Hepatic stellate cell (primary cell): ENCODE measurements around the gene PTGES2.
"Not testable (repeated sequence)": the region's sequence is repeated elsewhere in the genome, so short reads cannot be mapped to it uniquely, and the experiment has no call there.

Experiments
- DNase-seq: peaks from one replicate; pipeline ENCODE4 v3.0.0; 2011; ENCODE audit warnings: low spot score

Gene PTGES2

DNA sequence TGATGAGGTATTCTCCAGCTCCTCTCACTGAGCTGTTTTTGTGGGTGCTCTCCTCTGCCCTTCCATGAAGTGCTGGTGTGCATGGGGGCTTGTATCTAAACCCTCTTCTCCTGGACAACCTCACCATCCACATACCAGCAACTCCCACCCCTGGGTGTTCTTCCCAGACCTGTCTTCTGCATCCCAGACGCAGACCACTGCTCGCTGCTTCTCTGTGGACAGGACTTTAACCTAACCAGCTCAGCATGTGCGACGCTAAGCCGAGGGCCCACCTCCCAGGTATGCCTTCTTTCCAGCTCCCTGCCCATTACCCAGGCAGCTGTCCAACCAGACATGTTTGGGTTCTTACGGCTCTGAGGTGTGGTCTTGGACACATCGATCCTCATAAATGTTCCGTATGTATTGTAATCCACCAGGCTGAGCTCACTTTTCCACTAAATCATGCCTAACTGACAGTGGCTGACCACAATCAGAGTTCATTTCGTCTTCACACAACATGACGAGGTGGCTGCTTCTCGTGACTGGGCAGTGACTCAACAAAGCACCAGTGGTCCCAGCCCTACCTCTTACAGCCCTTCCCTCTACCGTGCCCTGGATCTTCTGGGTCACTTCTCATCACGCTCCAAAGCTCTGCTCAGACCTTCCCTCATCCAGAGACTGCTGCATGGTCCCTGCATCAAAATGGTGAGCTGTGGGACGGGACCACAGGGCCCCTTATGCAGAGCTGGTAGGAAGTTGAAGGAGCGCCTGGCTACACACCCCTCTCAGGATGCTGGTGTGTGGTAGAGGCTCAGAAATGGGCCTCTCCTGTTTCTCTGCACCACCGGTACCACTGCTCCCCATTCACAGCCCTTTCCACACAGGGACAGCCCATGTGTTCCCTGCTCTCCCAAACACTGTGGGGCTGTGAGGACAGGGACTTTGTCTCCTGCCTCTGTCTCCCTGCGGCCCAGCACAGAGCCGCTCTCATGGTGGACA lies 9.6 kb upstream of the PTGES2 start:
- DNase-seq, result no peak

DNA sequence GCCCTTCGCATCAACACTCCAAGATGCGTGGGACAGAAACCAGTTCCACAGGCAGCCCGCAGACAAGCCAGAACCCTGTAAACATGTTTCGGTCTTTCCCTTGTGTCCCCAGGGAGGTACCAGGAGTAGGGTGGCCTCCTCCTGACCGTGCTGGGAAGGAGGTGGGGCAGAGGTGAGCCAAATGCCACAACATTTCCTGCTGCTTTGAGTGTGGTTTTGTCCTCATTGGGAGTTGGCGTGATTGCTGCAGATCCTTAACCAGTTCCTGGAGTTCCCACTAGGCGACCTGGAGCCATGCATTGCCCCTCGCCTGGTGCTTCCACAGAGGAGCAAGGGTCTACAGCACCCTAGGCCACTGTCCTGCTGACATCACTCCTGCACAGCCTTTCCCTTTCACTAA lies 8.0 kb upstream of the PTGES2 start:
- DNase-seq, result not testable (repeated sequence)

DNA sequence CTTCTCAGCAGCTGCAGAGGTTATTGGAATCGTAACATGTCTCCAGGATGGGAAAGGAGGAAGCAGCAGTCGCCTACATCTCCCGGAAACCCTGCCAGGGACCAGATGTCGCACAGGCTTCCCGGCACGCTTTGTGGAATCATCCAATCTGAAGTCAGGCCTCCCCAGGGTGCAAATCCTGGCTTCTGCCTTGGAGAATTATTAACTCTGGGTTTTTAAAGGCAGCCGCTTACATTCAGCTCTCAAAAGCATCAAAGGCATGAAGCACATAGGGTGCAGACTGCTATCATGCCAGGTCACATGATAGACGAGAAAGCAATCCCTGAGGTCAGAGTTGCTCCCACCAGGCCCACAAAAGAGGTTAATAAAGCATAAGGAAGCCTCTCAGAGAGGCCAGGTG lies 4.6 kb upstream of the PTGES2 start:
- not testable (repeated sequence) for DNase-seq

DNA sequence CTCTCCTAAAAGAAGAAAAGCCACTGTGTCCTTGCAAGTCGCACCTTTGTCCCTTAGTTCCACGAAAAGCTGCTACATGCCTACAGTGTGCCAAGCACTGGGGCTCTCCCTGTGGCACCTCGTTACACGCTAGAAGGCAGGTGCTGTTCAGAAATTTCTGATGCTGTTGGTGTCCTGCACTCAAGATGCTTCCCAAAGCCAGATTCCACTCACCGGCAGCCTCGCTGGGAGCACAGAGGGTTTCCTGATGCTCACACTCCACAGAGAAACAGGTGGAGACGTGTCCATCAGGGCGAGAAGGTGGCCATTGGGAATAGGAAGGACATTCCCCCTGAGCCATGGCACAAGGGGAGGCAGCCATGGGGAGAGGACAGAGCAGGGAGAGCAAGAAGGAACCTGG lies 3.8 kb upstream of the PTGES2 start:
- not testable (repeated sequence) for DNase-seq

DNA sequence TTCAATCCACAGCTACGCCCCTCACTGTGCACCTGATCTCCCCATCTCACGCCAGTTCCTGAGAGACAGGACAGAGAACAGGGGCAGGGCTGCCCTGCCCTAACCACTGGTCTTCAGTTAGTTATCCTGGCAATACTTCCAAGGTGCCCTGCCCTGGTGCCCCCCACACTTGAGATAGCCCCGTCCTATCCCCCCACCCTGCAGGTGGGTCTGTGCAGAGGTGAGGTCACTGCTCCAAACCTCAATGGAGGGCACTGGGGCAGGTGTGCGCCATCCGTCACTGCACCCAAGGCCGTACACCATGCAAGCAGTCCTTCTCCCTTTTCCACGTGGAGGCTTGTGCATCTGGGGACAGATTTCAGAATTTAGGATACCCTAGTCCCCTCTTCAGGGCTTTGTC lies 3.1 kb upstream of the PTGES2 start:
- not testable (repeated sequence) for DNase-seq

DNA sequence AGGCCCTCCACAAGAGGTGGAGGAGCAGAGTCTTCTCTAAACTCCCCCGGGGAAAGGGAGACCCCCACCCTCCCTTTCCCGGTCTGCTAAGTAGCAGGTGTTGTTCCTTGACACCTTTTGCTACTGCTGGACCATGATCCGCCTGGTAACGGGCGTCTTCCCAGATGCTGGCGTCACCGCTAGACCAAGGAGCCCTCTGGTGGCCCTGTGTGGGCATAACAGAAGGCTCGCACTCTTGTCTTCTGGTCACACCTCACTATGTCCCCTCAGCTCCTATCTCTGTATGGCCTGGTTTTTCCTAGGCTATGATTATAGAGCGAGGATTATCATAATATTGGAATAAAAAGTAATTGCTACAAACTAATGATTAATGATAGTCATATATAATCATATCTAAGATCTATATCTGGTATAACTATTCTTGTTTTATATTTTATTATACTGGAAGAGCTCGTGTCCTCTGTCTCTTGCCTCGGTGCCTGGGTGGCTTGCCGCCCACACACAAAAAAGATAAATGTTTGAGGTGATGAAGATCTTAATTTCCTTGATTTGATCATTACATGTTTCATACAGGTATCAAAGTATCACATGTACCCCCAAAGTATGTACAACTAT lies 2.6 kb upstream of the PTGES2 start:
- not testable (repeated sequence) for DNase-seq

DNA sequence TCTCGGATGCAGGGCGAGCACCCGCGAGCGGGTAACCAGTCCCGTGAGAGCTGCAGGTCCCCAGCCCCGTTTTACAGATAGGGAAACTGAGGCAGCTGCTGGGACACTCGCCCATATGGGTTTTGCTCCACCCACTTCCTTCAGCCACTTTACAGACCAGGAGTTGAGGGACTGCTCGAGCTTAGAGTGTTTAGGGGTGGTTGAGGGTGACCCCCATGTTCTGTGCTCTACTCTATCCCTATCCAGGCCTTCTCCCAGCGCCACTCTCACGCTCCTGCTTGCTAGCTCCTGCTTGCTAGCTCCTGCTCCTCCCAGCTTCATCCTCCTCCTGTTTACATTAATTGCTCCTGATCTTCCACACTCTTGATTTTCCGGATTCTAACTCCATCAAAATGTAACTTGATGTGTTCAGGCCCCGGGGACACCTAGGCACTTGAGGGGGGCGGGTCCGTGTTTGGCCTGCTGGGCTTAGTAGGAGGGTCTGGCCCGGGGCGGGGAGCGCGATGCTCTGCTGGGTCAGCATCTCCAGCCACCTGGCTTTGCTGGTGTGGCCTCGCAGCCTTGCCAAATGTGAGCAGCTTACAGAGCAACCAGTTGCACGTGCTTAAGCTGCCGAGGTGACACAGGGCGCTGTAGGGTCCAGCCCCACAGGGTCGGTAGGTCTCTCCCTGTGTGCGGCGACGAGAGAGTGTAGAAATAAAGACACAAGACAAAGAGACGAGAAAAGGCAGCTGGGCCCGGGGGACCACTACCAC lies 1.5 kb upstream of the PTGES2 start:
- no peak for DNase-seq

DNA sequence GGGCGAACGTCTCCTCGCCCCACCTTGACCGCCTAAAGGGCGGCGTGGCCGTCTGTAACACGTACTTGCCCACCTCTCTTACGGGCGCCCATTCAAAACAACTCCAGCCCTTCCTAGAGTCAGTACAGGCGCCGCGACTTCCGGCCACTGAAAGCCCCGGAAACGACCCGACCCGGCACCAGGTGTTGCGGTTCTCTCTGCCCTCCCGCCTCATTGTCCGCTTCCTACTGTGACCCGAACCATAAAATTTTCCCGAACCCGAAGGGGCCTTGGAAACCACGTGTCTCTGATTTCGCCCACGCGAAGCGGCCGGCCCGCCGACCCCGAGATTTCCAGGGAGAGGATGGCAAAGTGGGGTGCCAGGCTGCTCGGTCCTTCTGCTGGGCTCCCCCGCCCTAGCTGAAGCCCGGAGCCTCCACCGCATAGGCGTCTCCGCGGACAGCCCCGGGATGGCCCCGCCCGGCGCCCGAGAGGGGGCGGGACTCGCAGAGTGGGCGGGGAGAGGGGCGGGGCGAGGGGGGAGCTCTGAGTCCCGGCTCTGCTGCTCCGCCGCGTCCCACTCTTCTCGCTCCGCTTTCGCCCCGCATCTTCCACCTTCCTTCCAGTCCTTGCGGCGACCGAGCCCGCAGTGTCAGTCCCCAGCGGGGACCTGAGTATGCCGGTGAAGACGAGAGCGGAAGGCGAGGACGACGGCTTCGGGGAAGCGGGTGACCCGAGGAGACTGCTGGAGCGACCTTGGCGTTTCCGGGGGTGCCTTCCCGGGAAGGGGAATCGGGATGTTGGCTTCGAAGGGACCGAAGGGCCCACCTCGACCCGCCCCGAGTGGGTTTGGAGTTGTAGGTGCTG lies 684 bp upstream of the PTGES2 start:
- DNase-seq, result peak; percentile 83

DNA sequence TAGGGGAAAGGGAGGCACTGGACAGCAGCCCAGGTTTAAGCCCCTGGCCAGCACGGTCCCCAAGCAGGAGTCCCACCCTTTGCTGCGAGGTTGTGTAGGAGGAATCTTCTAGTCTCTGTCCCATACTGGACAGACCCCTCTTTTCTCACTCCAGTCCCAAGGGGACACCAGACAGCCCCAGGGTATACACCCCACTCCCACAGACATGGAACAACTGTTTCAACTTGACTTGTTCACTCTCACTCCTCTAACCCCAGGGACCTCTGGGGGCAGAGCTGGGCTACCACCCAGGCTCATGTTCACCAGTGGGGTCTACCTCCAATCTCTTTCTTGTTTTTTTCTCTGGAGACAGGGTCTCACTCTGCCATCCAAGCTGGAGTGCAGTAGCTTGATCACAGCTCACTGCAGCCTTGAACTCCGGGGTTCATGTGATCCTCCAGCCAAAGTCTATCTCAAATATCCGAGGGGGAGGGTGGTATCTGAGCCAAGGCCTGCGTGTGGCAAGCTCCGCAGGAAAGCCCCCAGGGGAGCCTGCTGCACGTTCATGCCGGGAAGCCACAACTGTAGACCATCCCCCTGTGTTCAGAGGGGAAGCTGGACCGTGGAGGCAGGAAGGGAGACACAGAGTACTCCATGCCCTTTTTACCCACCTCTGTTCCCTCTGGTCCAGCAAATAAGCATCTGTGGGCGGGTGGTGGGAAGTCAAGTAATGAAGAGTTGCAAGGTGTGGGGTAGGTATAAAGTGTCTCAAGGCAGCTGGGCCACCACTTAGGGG lies 1.8 kb downstream of the PTGES2 start:
- DNase-seq, result no peak

DNA sequence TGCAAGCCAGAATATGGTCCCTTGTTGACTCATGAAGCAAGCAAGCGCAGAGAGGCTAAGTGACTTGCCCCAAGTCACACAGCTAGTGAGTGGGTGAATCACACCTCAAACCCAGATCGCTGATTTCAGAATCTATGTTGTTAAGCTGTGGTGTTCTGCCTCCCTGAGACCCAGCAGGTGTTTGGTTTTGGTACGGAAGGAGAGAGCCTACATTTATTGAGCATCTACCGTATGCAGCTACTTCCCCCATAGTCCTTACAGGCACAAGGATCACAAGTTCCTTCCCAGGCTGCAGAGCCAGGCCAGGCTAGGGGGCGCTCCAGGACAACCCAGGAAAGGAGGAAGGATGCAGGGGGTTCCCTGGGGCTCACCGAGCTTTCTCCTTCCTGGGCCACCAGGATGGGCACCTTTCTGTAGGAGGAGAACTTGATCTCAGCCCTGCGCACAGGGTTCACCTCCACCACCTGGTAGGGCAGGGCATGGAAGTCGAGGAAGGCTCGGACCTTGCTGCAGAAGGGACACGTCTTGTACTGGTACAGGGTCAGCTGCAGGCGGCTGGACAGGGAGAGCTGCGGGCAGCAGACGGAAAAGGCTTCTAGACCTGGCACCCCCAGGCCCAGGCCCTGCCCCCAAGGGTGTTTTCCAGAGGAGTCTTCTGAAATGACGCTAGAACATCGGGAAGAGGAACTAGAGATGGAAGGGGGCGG lies 2.5 kb downstream of the PTGES2 start:
- no peak for DNase-seq

DNA sequence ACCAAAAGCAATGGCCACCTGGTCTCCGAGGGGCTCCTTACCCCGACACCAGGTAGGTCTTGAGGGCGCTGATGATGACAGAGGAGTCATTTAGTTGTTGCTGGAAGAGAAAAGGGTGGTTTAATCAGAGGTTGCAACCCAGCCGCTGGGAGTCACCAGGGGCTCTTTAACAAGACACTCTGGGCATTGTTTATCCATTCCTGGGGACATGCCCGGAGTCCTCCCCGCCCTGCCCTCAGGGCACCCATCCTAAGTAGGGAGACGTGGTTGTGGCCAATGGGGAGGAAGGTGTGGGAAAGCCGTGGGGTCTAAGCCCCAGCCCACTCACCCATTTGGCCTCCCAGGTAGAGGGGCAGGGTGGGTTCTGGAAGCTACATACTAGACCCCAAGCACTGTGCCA lies 3.1 kb downstream of the PTGES2 start:
- no peak for DNase-seq

DNA sequence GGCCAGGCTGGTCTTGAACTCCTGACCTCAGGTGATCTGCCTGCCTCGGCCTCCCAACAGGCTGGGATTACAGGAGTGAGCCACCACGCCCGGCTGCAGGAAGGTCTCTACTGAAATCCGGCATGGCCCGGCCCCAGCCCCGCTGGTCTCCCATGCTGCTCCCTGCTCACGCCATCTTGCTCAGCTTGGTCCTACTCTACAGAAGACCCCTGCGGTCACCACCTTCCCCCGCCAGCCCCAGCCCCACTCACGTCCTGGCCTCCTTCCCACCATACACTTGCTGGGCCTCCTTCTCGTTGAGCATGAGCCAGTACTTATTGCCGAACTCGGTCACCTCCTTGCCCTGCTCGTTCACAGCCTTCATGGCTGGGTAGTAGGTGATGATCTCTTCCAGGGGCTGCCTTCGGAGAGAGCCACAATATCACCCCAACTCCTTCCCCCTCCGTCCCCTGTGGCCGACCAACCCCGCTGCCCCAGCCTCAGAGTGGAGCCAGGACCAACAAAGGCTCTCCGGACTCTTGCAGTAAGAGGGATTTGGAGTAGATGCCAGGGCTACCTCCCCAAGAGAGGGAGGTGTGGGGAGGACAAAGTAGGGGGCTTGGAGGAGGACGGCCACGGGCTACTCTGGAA lies 4.0 kb downstream of the PTGES2 start:
- no peak for DNase-seq

DNA sequence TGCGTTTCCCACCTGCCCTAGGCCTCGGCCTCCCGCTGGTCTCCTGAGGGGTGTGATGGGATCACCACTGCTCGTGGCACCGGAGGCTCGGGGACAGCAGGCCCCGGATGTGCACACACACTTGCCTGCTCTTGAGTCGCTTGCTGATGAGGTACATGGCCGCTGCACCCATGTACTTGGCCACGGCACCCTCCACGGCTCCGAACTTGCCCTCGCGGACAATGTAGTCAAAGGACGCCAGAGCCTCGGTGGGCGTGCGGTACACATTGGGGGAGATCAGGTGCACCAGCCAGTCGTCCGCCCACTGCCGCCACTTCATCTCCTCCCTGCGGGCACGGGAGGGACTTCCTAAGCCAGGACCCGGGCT lies 4.7 kb downstream of the PTGES2 start:
- no peak for DNase-seq

DNA sequence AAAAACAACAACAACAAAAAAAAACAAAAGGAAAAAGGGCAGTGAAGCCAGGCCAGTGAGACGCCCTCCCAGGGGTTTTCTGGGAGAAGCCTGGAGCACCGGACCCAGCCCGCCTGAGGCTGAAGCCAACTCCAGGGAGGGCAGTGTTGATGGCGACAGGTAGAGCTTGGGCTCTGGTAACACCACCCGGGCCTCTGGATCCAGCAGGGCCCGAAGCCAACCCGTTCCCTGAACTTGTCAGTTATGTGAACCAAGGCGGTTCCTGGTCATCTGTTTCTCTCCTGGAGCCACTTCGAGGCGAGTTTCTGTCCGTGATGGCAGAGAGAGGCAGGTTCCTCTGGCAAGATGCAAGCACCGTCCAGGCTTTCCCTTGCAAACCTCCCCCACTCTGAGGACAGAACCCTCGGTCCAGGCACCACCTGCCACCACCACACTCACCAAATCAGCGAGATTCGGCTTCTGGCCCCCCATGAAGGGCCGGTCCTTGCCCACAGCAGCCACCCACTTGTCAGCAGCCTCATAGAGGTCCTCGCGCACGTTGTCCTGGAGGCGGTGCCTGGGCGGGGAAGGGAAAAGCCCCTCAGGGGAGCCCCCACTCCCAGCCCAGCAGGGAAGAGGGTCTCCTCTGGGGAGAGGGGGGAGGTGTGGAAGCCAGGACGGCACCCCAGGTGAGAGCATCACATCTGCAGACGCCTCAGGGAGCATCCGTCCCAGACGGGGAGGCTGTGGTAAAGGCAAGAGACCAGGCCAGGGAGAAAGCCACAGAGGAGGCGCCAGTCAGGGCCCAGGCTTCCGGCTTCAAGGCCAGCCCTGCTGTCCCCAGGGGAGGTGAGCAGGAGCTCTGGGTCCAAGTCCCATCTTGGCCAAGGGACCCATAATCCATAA lies 5.4 kb downstream of the PTGES2 start:
- DNase-seq, result no peak

DNA sequence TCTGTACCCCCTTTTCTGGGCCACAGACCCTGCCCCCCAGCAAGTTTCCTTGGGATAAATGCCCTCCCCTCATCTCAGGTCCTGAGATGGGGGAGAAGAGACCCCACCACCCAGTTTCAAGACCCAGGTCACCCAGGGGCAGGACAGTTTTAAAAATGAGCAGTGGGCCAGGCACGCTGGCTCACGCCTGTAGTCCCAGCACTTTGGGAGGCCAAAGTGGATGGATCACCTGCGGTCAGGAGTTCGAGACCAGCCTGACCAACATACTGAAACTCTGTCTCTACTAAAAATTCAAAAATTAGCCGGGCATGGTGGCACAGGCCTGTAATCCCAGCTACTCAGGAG lies 6.1 kb downstream of the PTGES2 start:
- DNase-seq, result no peak

DNA sequence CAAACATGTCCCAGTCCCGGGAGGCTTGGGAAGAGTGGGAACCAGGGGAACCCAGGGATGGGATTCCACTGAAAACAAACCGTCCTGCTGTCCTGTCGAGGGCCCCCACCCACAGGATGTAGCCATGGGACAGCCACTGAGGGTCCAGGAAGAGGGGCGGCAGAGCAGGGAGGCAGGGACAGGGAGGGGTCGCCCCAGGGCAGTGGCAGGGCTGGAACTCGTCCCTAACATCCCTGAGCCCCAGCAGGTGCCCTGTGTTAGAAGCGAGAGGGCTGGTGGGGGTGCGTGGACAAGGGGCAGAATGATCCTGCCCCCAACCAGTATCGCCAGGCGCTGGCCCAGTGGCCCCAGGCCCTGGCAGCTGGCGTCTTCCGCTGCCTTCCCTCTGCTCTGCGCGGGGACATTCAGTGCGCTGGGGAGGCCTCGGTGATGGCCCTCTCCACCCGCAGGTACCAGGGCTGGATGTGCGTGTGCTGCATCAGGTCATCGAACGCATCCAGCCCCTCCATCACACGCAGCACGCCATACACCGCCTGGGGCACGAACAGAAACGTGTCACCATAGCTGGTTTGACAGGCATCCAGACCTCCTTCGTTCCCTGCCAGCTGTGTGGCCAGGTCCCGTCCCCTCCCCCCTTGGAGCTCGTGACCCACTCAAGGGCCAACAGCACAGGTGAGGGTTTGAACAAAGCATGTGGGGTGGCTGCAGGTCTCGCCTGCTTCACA lies 6.6 kb downstream of the PTGES2 start:
- no peak for DNase-seq

DNA sequence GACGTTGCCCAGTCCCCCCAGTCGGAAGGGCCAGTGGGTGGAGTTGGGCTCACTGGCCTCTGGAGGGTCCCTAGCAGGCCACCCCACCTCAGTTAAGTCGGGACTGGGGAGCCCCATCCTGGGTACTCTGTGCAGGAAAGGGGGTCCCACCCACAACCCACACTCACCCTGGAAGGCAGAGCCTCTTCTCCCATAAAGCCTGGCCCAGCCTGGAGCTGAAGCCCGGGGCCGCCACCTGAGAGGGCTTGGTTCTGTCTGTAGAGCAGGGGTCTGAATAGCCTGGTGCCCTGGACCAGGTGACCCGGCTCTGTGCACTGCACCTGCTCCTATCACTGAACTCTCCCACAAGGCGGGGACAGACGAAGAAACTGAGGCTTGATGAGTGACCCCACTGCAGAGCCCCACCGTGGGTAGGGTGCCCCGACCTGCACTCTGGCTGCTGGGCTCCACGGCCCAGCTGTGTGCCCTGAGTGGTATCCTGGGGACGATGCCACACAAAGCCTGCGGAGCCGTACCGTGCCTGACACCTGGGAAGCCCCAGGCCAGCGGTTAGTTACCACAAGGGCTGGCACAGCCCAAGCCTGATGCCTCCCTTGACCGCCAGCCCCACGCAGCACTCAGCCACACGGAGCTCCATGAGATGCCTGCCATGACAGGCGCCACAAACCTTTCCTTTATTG lies 7.3 kb downstream of the PTGES2 start:
- no peak for DNase-seq
